ENCODE data around the gene PLCB4.

Gene PLCB4

DNA sequence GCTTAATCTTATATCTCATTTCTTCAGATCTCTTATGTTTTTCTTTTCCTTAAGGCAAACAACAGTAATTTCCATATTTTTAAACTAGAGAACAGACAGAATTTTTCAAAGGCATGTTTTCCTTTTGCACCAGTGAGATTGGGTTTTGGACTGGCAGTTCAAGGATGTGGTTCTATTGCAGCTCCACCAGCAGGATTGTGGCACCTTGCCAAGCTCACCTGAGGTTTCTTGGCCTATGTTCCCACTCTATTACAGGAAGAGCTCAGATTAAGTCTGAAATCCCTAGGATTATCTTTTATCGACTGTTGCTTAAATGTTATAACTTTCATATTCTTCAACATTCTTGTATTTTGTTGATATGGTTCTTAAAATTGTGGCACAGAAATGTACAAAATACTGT, 218.9 kb downstream of the PLCB4 start:
- H3K9me3 ChIP-seq (ENCODE audit: control insufficient read depth, insufficient read depth, low read length) = no peaks in the 10 kb centered on the region
- no peak overlapping the region for H3K27ac ChIP-seq (ENCODE audit: low read depth, low read length)
- H3K36me3 ChIP-seq (ENCODE audit: control insufficient read depth, insufficient read depth, low read length) = no peaks in the 10 kb centered on the region
- no peak overlapping the region for H3K4me3 ChIP-seq (ENCODE audit: low read depth, low read length)
- no peak overlapping the region for H3K9ac ChIP-seq (ENCODE audit: low read depth, low read length)
- H3K4me1 ChIP-seq (ENCODE audit: control insufficient read depth, insufficient read depth, low read length) = no peaks in the 10 kb centered on the region
- H3K27me3 ChIP-seq (ENCODE audit: control insufficient read depth, insufficient read depth, low read length) = no peaks in the 10 kb centered on the region

DNA sequence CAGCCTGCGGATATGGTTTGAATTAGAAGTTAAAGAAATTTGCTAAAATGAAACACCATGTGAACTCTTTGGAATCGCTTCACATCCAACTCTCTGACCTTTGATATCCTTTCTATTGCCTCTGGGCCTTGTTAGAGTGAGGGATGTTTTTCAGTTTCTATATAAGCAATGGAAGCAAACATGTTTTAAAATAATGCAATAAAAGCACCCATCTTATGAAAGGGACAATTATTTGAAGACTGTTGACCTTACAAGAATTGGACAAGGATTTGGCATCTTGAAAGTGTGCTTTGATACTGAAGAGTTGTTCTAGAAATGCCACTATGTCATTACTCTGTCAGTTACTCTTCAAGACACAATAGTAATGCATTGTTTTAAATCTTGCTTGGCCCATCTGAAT, 221.4 kb downstream of the PLCB4 start:
- Histone ChIP-seq H3K27ac (ENCODE audit: low read depth, low read length) (no peak overlapping the region), H3K36me3 (ENCODE audit: control insufficient read depth, insufficient read depth, low read length) (no peaks in the 10 kb centered on the region), H3K4me3 (ENCODE audit: low read depth, low read length) (no peak overlapping the region), H3K27me3 (ENCODE audit: control insufficient read depth, insufficient read depth, low read length) (no peaks in the 10 kb centered on the region), H3K4me1 (ENCODE audit: control insufficient read depth, insufficient read depth, low read length) (no peaks in the 10 kb centered on the region), H3K9me3 (ENCODE audit: control insufficient read depth, insufficient read depth, low read length) (no peaks in the 10 kb centered on the region), H3K9ac (ENCODE audit: low read depth, low read length) (no peak overlapping the region)

DNA sequence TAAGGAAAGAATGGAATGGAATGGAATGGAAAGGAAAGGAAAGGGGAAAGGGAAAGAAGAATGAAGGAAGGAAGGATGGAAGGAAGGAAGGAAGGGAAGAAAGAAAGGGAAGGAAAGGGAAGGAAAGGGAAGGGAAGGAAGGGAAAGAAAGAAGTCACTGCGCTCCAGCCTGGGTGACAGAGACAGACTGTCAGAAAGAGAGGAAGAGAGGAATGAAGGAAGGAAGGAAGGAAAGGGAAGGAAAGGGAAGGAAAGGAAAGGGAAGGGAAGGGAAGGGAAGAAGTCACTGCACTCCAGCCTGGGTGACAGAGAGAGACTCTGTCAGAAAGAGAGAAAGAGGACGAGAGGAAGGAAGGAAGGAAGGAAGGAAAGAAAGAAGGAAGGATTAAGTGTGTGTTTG, 224.3 kb downstream of the PLCB4 start:
- Histone ChIP-seq H3K27me3 (ENCODE audit: control insufficient read depth, insufficient read depth, low read length) (no peaks in the 10 kb centered on the region), H3K9ac (ENCODE audit: low read depth, low read length) (no peak overlapping the region), H3K36me3 (ENCODE audit: control insufficient read depth, insufficient read depth, low read length) (no peaks in the 10 kb centered on the region), H3K4me3 (ENCODE audit: low read depth, low read length) (no peak overlapping the region), H3K9me3 (ENCODE audit: control insufficient read depth, insufficient read depth, low read length) (no peaks in the 10 kb centered on the region), H3K27ac (ENCODE audit: low read depth, low read length) (no peak overlapping the region), H3K4me1 (ENCODE audit: control insufficient read depth, insufficient read depth, low read length) (no peaks in the 10 kb centered on the region)

DNA sequence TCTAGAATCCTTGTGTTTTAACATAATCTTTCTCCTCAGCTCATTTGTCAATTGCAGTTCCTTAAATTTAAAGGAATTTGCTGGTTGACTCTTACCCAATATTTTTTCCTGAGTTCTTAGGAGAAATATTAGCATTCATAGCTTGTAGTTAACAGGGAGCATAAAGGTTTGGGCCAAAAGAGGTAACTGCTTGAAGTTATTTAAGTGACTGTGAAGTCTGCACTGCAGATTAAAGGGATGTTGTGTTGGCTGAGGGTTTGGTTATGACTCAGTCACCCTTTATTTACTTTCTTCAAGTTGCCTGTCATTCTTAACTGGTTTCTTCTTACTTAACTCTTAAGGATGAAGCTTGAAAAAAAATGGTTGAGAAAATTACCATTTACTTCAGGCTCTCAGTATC, 225.2 kb downstream of the PLCB4 start:
- no peak overlapping the region for H3K9ac ChIP-seq (ENCODE audit: low read depth, low read length)
- no peak overlapping the region for H3K4me3 ChIP-seq (ENCODE audit: low read depth, low read length)
- H3K27ac ChIP-seq (ENCODE audit: low read depth, low read length) = no peak overlapping the region
- H3K9me3 ChIP-seq (ENCODE audit: control insufficient read depth, insufficient read depth, low read length) = no peaks in the 10 kb centered on the region
- H3K36me3 ChIP-seq (ENCODE audit: control insufficient read depth, insufficient read depth, low read length) = no peaks in the 10 kb centered on the region
- H3K4me1 ChIP-seq (ENCODE audit: control insufficient read depth, insufficient read depth, low read length) = no peaks in the 10 kb centered on the region
- no peaks in the 10 kb centered on the region for H3K27me3 ChIP-seq (ENCODE audit: control insufficient read depth, insufficient read depth, low read length)

DNA sequence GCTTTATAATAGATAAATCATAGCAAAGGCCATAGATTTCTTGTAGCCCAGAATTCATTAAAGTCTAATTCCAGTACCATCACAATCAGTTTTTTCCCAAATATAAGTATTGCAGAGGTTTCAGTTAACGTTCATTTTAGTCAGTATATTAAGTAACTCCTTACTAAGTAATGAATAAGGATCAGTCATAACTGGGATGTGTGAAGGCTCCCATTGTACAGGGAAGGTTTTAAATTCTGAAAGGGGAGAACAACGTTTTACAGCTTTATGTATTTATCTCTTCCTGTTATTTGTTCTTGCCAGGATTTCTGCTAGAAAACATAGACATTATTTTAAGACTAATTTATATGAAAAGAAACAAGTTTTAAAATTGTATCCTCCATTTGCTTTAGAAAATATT, 230.0 kb downstream of the PLCB4 start:
- Histone ChIP-seq H3K27ac (ENCODE audit: low read depth, low read length) (no peak overlapping the region), H3K9me3 (ENCODE audit: control insufficient read depth, insufficient read depth, low read length) (no peaks in the 10 kb centered on the region), H3K9ac (ENCODE audit: low read depth, low read length) (no peak overlapping the region), H3K36me3 (ENCODE audit: control insufficient read depth, insufficient read depth, low read length) (no peaks in the 10 kb centered on the region), H3K27me3 (ENCODE audit: control insufficient read depth, insufficient read depth, low read length) (no peaks in the 10 kb centered on the region), H3K4me1 (ENCODE audit: control insufficient read depth, insufficient read depth, low read length) (no peaks in the 10 kb centered on the region), H3K4me3 (ENCODE audit: low read depth, low read length) (no peak overlapping the region)

DNA sequence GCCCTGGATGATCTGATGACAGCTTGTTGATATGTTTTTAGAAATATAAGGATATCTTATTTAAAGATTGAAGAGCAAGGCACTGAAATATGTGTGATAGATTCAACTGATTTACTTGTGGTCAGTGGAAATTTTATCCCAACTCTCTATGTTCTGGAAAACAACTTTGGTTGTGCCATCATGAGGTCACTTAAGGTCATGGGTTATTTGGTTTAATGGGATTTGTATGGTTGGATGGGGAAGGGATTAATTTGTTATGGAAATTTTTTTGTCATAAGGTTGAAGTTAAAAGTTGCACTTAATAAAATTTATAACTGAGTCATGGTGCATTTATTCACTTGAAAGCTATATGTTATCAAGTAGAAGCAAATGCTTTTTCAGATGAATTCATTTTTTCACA, 231.2 kb downstream of the PLCB4 start:
- no peaks in the 10 kb centered on the region for H3K27me3 ChIP-seq (ENCODE audit: control insufficient read depth, insufficient read depth, low read length)
- H3K27ac ChIP-seq (ENCODE audit: low read depth, low read length) = no peak overlapping the region
- no peak overlapping the region for H3K4me3 ChIP-seq (ENCODE audit: low read depth, low read length)
- H3K9me3 ChIP-seq (ENCODE audit: control insufficient read depth, insufficient read depth, low read length) = no peaks in the 10 kb centered on the region
- no peak overlapping the region for H3K9ac ChIP-seq (ENCODE audit: low read depth, low read length)
- H3K36me3 ChIP-seq (ENCODE audit: control insufficient read depth, insufficient read depth, low read length) = no peaks in the 10 kb centered on the region
- no peaks in the 10 kb centered on the region for H3K4me1 ChIP-seq (ENCODE audit: control insufficient read depth, insufficient read depth, low read length)

DNA sequence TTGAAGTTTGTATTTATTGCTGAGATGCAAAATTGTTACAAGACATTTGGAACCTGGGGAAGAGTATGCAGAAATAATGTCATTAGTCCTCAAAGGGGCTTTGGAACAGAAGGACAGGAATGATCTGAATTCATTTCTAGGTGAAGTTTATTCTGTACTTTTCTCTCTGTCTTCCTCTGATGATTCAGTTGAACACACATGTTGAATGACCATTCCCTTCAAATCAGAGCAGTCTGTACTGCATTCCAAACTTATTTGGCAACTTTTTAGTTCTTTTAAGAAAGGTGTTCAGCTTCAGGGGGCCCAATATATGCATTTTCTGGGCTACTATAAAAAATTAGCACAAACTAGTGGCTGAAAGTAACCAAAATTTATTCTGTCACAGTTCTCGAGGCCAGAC, 231.6 kb downstream of the PLCB4 start:
- Histone ChIP-seq H3K27ac (ENCODE audit: low read depth, low read length) (no peak overlapping the region), H3K27me3 (ENCODE audit: control insufficient read depth, insufficient read depth, low read length) (no peaks in the 10 kb centered on the region), H3K36me3 (ENCODE audit: control insufficient read depth, insufficient read depth, low read length) (no peaks in the 10 kb centered on the region), H3K4me3 (ENCODE audit: low read depth, low read length) (no peak overlapping the region), H3K9ac (ENCODE audit: low read depth, low read length) (no peak overlapping the region), H3K4me1 (ENCODE audit: control insufficient read depth, insufficient read depth, low read length) (no peaks in the 10 kb centered on the region), H3K9me3 (ENCODE audit: control insufficient read depth, insufficient read depth, low read length) (no peaks in the 10 kb centered on the region)

DNA sequence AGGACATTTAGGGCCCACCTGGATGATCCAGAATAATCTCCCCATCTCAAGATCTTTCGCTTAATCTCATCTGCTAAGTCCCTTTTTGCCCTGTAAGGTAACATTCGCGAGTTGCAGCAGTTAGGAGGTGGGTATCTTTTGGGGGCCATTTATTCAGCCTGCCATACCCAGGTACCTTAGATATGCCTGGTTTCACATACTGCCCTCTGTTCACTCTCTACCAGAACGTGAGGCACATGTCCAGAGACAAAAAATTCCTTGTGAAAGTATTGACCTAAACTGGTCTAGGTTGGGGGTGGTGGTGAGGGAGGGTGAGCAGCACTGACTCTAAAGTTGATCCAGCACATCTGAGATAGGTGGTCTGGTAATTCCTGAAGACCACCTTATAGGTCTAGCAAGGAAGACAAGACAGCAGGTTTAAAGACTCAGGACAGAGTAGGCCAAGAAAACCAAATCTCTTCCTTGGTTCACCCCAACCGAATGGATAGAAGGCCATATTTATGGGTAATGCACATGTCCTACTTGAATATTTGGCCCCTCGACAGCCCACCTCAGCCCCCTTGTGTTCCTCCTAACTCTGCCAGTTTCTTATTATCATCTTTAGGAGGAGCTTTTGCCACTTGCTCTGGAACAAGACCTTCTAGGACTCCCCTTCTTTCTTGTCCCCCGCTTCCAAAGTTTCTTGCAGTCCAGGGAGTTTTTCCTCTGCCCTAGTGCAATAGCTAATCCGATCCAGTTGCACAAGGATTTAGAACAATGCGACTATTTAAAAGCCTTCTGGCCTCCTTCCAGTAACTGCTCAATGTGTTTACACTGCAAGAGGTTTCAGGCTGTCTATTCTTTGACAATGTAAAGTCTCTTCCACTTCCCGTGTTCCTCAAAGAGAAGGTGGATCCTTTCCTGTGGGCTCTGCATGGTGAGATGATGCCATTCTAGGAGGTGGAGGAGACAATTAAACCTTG, 232.5 kb downstream of the PLCB4 start:
- Histone ChIP-seq H3K4me1 (ENCODE audit: control insufficient read depth, insufficient read depth, low read length) (no peaks in the 10 kb centered on the region), H3K9me3 (ENCODE audit: control insufficient read depth, insufficient read depth, low read length) (no peaks in the 10 kb centered on the region), H3K27ac (ENCODE audit: low read depth, low read length) (no peak overlapping the region), H3K9ac (ENCODE audit: low read depth, low read length) (no peak overlapping the region), H3K36me3 (ENCODE audit: control insufficient read depth, insufficient read depth, low read length) (no peaks in the 10 kb centered on the region), H3K4me3 (ENCODE audit: low read depth, low read length) (no peak overlapping the region), H3K27me3 (ENCODE audit: control insufficient read depth, insufficient read depth, low read length) (no peaks in the 10 kb centered on the region)

DNA sequence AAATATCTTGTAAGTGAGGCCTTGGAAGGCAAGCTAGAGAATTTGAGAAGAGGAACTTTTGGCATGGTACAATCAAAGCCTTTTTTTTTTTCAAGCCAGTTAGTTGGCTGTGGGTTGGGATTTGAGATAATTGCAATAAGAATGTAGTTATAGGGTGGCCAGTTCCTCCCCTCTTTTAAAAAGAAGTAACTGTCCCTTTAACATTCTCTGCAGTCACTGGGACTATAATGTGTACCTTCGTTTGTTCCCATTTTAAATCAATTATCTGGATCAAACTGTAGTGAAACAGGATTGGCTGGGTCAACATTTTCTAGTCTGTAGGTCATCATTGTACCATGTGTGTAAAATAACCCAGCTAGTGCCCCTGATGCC, 233.2 kb downstream of the PLCB4 start:
- no peaks in the 10 kb centered on the region for H3K4me1 ChIP-seq (ENCODE audit: control insufficient read depth, insufficient read depth, low read length)
- H3K9me3 ChIP-seq (ENCODE audit: control insufficient read depth, insufficient read depth, low read length) = no peaks in the 10 kb centered on the region
- no peak overlapping the region for H3K9ac ChIP-seq (ENCODE audit: low read depth, low read length)
- H3K27me3 ChIP-seq (ENCODE audit: control insufficient read depth, insufficient read depth, low read length) = no peaks in the 10 kb centered on the region
- H3K27ac ChIP-seq (ENCODE audit: low read depth, low read length) = no peak overlapping the region
- H3K36me3 ChIP-seq (ENCODE audit: control insufficient read depth, insufficient read depth, low read length) = no peaks in the 10 kb centered on the region
- no peak overlapping the region for H3K4me3 ChIP-seq (ENCODE audit: low read depth, low read length)

DNA sequence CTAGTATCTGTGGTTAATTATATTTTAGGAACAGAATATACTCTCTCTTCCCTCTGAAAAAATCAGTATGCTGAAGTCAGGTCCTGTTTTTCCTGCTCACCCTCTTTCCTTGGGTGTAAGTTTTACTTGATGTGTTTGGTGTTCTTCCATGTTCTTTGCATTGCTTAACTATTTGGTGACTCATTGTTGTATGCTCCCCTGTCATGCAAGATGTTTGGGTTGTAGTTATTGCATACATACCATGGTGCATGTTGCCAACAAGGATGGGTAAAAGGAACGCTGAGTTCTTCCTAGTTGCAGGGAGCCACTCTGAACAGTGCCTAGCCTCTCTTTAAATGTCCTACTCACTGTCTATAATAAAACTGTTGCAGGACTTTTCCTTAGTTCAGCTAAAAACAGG, 237.6 kb downstream of the PLCB4 start:
- Histone ChIP-seq H3K9me3 (ENCODE audit: control insufficient read depth, insufficient read depth, low read length) (no peaks in the 10 kb centered on the region), H3K4me1 (ENCODE audit: control insufficient read depth, insufficient read depth, low read length) (peaks cover 2% of the 10 kb centered on the region; the same call in 1 of the 2 replicates), H3K27ac (ENCODE audit: low read depth, low read length) (no peak overlapping the region), H3K27me3 (ENCODE audit: control insufficient read depth, insufficient read depth, low read length) (no peaks in the 10 kb centered on the region), H3K9ac (ENCODE audit: low read depth, low read length) (no peak overlapping the region), H3K4me3 (ENCODE audit: low read depth, low read length) (no peak overlapping the region), H3K36me3 (ENCODE audit: control insufficient read depth, insufficient read depth, low read length) (no peaks in the 10 kb centered on the region)

DNA sequence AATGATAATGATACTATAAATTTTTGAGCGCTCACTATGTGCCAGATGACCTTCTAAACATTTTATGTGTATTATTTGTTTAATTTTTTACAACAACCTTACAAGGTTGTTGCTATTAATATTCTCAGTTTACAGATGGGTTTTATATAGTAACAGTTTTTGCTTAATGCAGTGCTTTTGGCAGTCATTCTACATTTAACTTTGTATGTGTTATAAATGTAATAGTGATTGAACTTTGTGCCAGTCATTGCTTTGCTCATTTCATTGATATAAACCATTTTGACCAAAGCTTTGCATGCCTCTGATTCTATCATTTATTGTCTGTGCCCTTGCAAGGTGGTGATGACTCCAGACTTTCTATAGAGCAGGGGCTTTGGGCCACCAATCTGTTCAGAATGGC, 239.2 kb downstream of the PLCB4 start:
- H3K36me3 ChIP-seq (ENCODE audit: control insufficient read depth, insufficient read depth, low read length) = no peaks in the 10 kb centered on the region
- H3K27me3 ChIP-seq (ENCODE audit: control insufficient read depth, insufficient read depth, low read length) = no peaks in the 10 kb centered on the region
- no peak overlapping the region for H3K9ac ChIP-seq (ENCODE audit: low read depth, low read length)
- peaks cover 5% of the 10 kb centered on the region; the same call in 1 of the 2 replicates for H3K4me1 ChIP-seq (ENCODE audit: control insufficient read depth, insufficient read depth, low read length)
- no peak overlapping the region for H3K4me3 ChIP-seq (ENCODE audit: low read depth, low read length)
- H3K27ac ChIP-seq (ENCODE audit: low read depth, low read length) = no peak overlapping the region
- H3K9me3 ChIP-seq (ENCODE audit: control insufficient read depth, insufficient read depth, low read length) = no peaks in the 10 kb centered on the region

Data from HUES48 (cell line).